B cell (primary cell): ENCODE results near the gene GPR183. TPM values are rescaled to one million over a fixed set of nuclear protein-coding genes. Genes with fewer than 3 reads are reported as not detected.
A peak's percentile ranks its signal among the peaks of the same experiment; 100 is the strongest.

Experiments
- ATAC-seq: fragments of 200-7000 bp; cut with Tn5 transposase; one replicate; pipeline ENCODE4 v1.10.0; 2021; ENCODE audit warnings: low read depth, mild to moderate bottlenecking, moderate number of reproducible peaks, moderate library complexity
- CTCF ChIA-PET: fragments of 350-600 bp; sonication (Branson Sonifier 250); formaldehyde crosslinking; loops from one replicate; lab custom pipeline; 2021; ENCODE audit warnings: antibody characterized with exemption, inconsistent platforms; lab: Charles Lee
- POLR2A ChIA-PET: fragments of 350-600 bp; sonication (Branson Sonifier 250); formaldehyde crosslinking; loops from one replicate; lab custom pipeline; 2021; ENCODE audit warnings: antibody characterized with exemption; lab: Charles Lee
- DNase-seq: peaks from one replicate; pipeline ENCODE4 v3.0.0; 2013
- H2AFZ ChIP-seq: 2 replicates; pipeline ENCODE4 v1.6.1; 2012; ENCODE audit warnings: mild to moderate bottlenecking, low read depth, low read length; ENCODE audit not compliant: insufficient read depth, poor library complexity, severe bottlenecking
- H3K27ac ChIP-seq, 2 donors: 1 replicate in 1 of 2; 2 replicates in 1 of 2; pipeline ENCODE4 v1.5.1; 2012 to 2013; ENCODE audit warnings: low read length in 2 of 2, mild to moderate bottlenecking in 2 of 2, moderate library complexity in 1 of 2
- H3K27me3 ChIP-seq, 4 experiments: fragments of 200-600 bp in 1 of 4; sonication (generic) in 1 of 4; replicated peaks in 1 of 4; 1 replicate in 2 of 4; 2 replicates in 2 of 4; pipeline versions ENCODE4 v1.6.1 to v1.7.0; 2013 to 2016; ENCODE audit warnings: low read length in 3 of 4, mild to moderate bottlenecking in 2 of 4, mixed read lengths in 1 of 4, moderate library complexity in 1 of 4; ENCODE audit not compliant: insufficient read depth in 4 of 4, control insufficient read depth in 3 of 4; ENCODE audit errors: control extremely low read depth in 1 of 4
- H3K36me3 ChIP-seq, 2 experiments: replicated peaks in 1 of 2; 1 replicate in 1 of 2; 2 replicates in 1 of 2; pipeline versions ENCODE4 v1.6.1 to v1.7.1; 2013; ENCODE audit warnings: low read length in 1 of 2; ENCODE audit not compliant: insufficient read depth in 2 of 2, control insufficient read depth in 1 of 2; ENCODE audit errors: control extremely low read depth in 1 of 2, extremely low read depth in 1 of 2
- H3K4me1 ChIP-seq, 2 donors: fragments of 200-600 bp in 1 of 2; sonication (generic) in 1 of 2; 1 replicate in 1 of 2; 2 replicates in 1 of 2; pipeline versions ENCODE4 v1.5.1 to v1.6.1; 2013 to 2017; ENCODE audit warnings: low read length in 2 of 2; ENCODE audit not compliant: control insufficient read depth in 2 of 2, insufficient read depth in 2 of 2
- H3K4me2 ChIP-seq: replicated peaks from 2 replicates; pipeline ENCODE3; 2012; ENCODE audit warnings: mild to moderate bottlenecking, low read depth, low read length; ENCODE audit not compliant: poor library complexity, severe bottlenecking
- H3K4me3 ChIP-seq, 5 experiments: fragments of 200-600 bp in 1 of 5; sonication (generic) in 1 of 5; 1 replicate in 3 of 5; 2 replicates in 2 of 5; pipeline versions ENCODE4 v1.5.1 to v1.7.0; 2011 to 2016; ENCODE audit warnings: low read length in 4 of 5, mild to moderate bottlenecking in 4 of 5, low read depth in 2 of 5, control low read depth in 1 of 5, moderate library complexity in 1 of 5; ENCODE audit not compliant: insufficient read depth in 1 of 5; ENCODE audit errors: control extremely low read depth in 1 of 5, extremely low read depth in 1 of 5
- H3K79me2 ChIP-seq: fragments of 200-600 bp; sonication (generic); one replicate; pipeline ENCODE4 v1.6.0; 2016; ENCODE audit warnings: low read length; ENCODE audit not compliant: control insufficient read depth, insufficient read depth
- H3K9ac ChIP-seq: fragments of 200-600 bp; sonication (generic); 2 replicates; pipeline ENCODE4 v1.6.1; 2017; ENCODE audit warnings: mild to moderate bottlenecking, low read length, moderate library complexity
- H3K9me3 ChIP-seq, 3 donors: one replicate each; pipeline versions ENCODE4 v1.6.1 to v1.7.1; 2013; ENCODE audit warnings: low read length in 2 of 3; ENCODE audit not compliant: control insufficient read depth in 2 of 3, insufficient read depth in 1 of 3; ENCODE audit errors: control extremely low read depth in 1 of 3
- H4K20me1 ChIP-seq: 2 replicates; pipeline ENCODE4 v1.6.0; 2012; ENCODE audit warnings: mild to moderate bottlenecking, low read length; ENCODE audit not compliant: insufficient read depth, control insufficient read depth, poor library complexity, severe bottlenecking
- H3K27ac Mint-ChIP-seq: one replicate; pipeline ENCODE4 v1.8.0; 2021; ENCODE audit warnings: mixed read lengths
- H3K27me3 Mint-ChIP-seq: one replicate; pipeline ENCODE4 v1.8.0; 2021; ENCODE audit warnings: mixed read lengths
- H3K4me1 Mint-ChIP-seq: one replicate; pipeline ENCODE4 v1.8.0; 2021; ENCODE audit warnings: mixed read lengths
- H3K4me3 Mint-ChIP-seq: one replicate; pipeline ENCODE4 v1.8.0; 2021; ENCODE audit warnings: mixed read lengths
- H3K9me3 Mint-ChIP-seq: one replicate; pipeline ENCODE4 v1.8.0; 2022; ENCODE audit warnings: mixed read lengths; ENCODE audit not compliant: insufficient read depth
- CTCF ChIP-seq: fragments of 200-600 bp; IDR thresholded peaks from one replicate; pipeline ENCODE4 v1.8.0; 2022; ENCODE audit warnings: antibody characterized with exemption, mild to moderate bottlenecking
- EZH2 ChIP-seq: IDR thresholded peaks from 2 replicates; pipeline ENCODE4 v1.6.1; 2012; ENCODE audit warnings: borderline replicate concordance, low read depth, mild to moderate bottlenecking, moderate library complexity, low read length; ENCODE audit not compliant: insufficient read depth, poor library complexity, severe bottlenecking
- WGBS: methylation state at CpG from one replicate; pipeline ENCODE4 v1.1.5; 2013; ENCODE audit warnings: missing lambda C conversion rate; ENCODE audit not compliant: insufficient coverage; 5-methylcytosine and 5-hydroxymethylcytosine counted together
- intact Hi-C: fragments of 100-400 bp; cut with micrococcal nuclease; formaldehyde crosslinking; loops from one replicate; pipeline ENCODE4 v1.10.0; 2022
- polyA plus RNA-seq: library from polyadenylated mRNA; depleted of rRNA; stranded (reverse); fragments of >200 nt; gene quantifications from 2 replicates; pipeline ENCODE4 v1.2.3, GENCODE V29; 2012
- total RNA-seq, 2 donors: library from RNA; stranded (reverse); fragments of 120-200 nt in 1 of 2; gene quantifications; 1 replicate in 1 of 2; 2 replicates in 1 of 2; pipeline versions ENCODE4 v1.2.3 to v1.2.4, GENCODE V29; 2013 to 2022

GPR183 gene
- total and polyA plus RNA-seq, 2 donors (not counting 1 experiment from before 2014, with no cell fraction given): 150 to 256 TPM

GRCh38 chr13:99295488-99296252 is 11.5 kb downstream of the GPR183 start:
- ChIA-PET POLR2A (interaction anchor here (0.6 to 1.3 kb wide), 3 partner anchors 17 to 119 kb away, joined by 3 to 4 read pairs (median 4); no protein-coding TSS in a partner anchor), CTCF (interaction anchor here (0.7 to 13.9 kb wide), 7 partner anchors 13 to 142 kb away, joined by 3 to 206 read pairs (median 10); no protein-coding TSS in a partner anchor)
- Histone ChIP-seq H3K4me2 (peak overlapping the region; percentile 67), H3K9ac (no peak overlapping the region), H3K4me3 (peak overlapping the region in 1 of 5 experiments; percentile 47), H4K20me1 (no peaks in the 10 kb centered on the region), H3K27me3 (no peaks in the 10 kb centered on the region), H3K36me3 (peaks cover 0 to 63% of the 10 kb centered on the region in 2 experiments), H3K4me1 (peaks cover 73 to 80% of the 10 kb centered on the region in 2 donors), H2AFZ (no peak overlapping the region), H3K79me2 (peaks cover 94% of the 10 kb centered on the region), H3K27ac (peak overlapping the region; percentile 14 to 78), H3K9me3 (no peaks in the 10 kb centered on the region)
- intact Hi-C loops: loop anchor here (1.0 kb wide), 1 partner anchor 13 kb away; no protein-coding TSS in a partner anchor
- peak overlapping the region; percentile 68 for H3K4me3 Mint-ChIP-seq
- peak overlapping the region; percentile 72 for H3K27ac Mint-ChIP-seq
- DNase-seq: no peak
- no peaks in the 10 kb centered on the region for H3K27me3 Mint-ChIP-seq
- no peak for TF ChIP-seq CTCF
- TF ChIP-seq EZH2: no peak
- WGBS: 63% methylated on average over 7 of the region's 12 CpGs
- peak; percentile 25 for ATAC-seq
- H3K9me3 Mint-ChIP-seq: no peaks in the 10 kb centered on the region
- H3K4me1 Mint-ChIP-seq: peaks cover 84% of the 10 kb centered on the region

GRCh38 chr13:99294958-99295357 is 12.2 kb downstream of the GPR183 start:
- peaks cover 94% of the 10 kb centered on the region for H3K79me2 ChIP-seq
- H3K27me3 Mint-ChIP-seq: no peaks in the 10 kb centered on the region
- peaks cover 81% of the 10 kb centered on the region for H3K4me1 Mint-ChIP-seq
- 84% methylated on average over 5 of the region's 7 CpGs for WGBS
- TF ChIP-seq EZH2 (no peak), CTCF (no peak)
- peak overlapping the region in 1 of 2 donors; percentile 78 for H3K27ac ChIP-seq
- no peak overlapping the region for H3K4me3 ChIP-seq
- ATAC-seq (no peak), DNase-seq (no peak)
- intact Hi-C loops: no loop called here
- no peaks in the 10 kb centered on the region for H3K9me3 Mint-ChIP-seq
- peak overlapping the region; percentile 43 for H3K27ac Mint-ChIP-seq
- H3K4me3 Mint-ChIP-seq: peak overlapping the region; percentile 68
- H3K9ac ChIP-seq: no peak overlapping the region
- ChIA-PET CTCF (interaction anchor here (0.7 to 4.9 kb wide), 3 partner anchors 10 to 25 kb away, joined by 3 to 33 read pairs (median 3); no protein-coding TSS in a partner anchor), POLR2A (no interaction called here)
- peaks cover 0 to 57% of the 10 kb centered on the region in 2 experiments for H3K36me3 ChIP-seq
- H2AFZ ChIP-seq: no peak overlapping the region
- no peaks in the 10 kb centered on the region for H4K20me1 ChIP-seq
- no peaks in the 10 kb centered on the region for H3K27me3 ChIP-seq
- no peaks in the 10 kb centered on the region for H3K9me3 ChIP-seq
- H3K4me2 ChIP-seq: peak overlapping the region; percentile 67
- peaks cover 70 to 73% of the 10 kb centered on the region in 2 donors for H3K4me1 ChIP-seq
